GM18498 (cell line): ENCODE measurements around the gene PPP2R2C.

ENCODE experiments used
- ATAC-seq: cut with Tn5 transposase; IDR thresholded peaks from one replicate; pipeline ENCODE4 v1.9.1; 2021; ENCODE audit warnings: mild to moderate bottlenecking, moderate library complexity; ENCODE audit not compliant: unreplicated experiment

PPP2R2C gene

GRCh38 chr4:6472387-6473263 lies at the start of gene PPP2R2C:
PPP2R2C (minus strand) TSS chr4:6472614; CDS start chr4:6472229, 385 bp downstream.
- ATAC-seq: no peak

- ATAC-seq: no peak
Observed at GRCh38 chr4:6520978-6521377, 48.6 kb upstream of the PPP2R2C start.

DNA sequence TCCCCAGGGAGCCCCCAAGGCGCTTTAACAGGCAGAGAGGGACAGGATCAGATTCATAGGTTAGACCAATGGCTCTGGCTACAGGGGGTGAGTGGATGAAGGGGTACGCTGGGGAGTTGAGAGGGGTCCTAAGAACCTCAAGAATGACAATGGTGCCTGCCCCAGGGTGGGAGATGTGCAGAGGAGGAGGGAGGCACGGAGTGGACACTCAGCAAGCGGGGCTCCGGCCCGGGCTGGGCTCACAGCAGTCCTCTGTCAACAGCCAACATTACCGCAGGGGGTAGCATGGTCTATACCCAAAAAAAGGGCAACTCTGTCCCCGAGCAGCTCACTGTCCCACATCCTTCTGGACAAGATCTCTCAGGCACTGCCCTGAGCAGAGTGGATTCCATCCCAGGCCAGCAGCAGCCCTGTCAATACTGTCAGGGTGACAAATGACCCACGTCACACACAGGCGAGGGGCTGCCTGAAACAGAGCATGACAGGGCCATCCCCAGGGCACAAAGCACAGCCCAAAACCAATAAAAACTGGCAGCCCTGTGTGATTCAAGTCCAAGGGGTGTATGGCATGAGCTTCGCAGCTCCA lies 47.7 kb upstream of the PPP2R2C start:
- ATAC-seq: no peak

DNA sequence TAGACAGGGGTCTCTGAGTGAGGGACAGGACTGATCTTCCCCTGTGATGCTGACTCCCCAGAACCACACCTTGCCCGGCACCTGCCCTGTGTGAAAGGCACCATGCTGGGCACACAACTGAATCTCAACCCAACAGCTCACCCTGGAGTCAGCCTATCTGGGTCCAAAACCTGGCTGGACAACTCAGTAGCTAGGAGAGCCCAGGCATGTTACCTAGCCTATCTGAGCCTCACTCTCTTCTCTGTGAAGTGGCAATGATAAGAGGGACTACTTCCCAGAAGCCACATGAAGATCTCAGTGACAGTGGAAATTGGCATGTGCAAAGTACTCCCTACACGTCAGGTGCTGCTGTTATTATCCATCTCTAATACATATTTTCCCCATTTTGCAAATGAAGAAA lies 44.8 kb upstream of the PPP2R2C start:
- ATAC-seq: no peak

DNA sequence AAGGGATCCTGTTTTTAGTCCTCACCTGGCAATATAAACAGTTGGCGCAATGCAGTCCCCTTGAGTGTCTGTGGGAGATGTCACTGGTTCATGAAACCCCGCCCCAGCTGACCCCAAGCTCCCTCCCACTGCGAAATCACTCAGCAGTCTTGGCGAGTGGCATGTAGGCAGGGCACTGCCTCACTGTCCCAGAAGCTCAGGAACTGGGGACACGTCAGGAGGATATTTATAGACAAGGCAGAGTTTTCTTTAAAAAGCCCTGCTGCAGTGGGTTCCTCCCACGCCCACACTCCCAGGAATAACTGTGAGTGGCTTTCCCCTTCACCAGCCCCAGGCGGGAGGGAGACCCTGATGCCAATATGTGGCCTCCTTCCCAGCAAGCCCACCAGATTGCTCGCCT lies 44.3 kb upstream of the PPP2R2C start:
- ATAC-seq: no peak

- no peak for ATAC-seq
Observed at GRCh38 chr4:6516281-6516680, 43.9 kb upstream of the PPP2R2C start.

- ATAC-seq: no peak
Observed at GRCh38 chr4:6513678-6514077, 41.3 kb upstream of the PPP2R2C start.

DNA sequence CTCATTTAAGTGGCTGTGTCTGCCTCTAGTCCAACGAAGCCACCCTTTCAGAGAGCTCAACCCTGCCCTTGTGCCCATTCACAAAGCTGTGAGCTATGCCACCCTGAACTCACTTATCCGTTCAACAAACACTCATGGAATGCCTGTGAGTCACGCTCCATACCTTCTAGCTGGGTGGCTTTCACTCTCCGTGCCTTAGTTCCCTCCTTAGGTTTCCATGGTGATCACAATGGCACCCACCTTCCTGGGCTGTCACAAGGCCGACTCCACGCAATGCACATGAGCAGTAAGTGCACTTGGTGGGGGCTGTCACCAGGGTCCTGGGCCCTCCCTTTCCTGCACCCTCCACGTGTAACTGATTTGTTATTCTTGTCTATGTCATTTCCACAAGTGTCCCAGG lies 37.2 kb upstream of the PPP2R2C start:
- no peak for ATAC-seq

DNA sequence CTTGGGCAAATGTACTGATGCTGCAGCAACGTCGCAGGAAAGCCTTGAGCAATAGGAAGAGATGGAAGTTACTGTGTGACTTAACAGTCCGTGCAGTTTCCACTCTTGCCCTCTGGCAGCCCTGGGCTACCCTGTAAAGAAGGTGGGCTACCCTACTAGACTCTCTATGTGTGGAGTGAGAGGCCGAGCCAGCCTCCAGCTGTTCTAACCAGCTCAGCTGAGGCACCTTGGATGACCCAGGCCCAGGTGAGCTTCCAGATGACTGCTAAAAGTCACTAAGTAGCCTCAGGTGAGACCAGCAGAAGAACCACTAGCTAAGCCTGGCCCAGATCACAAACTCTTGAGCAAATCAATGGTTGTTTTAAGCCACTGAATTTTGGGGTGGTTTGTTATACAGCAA lies 34.9 kb upstream of the PPP2R2C start:
- ATAC-seq: no peak

DNA sequence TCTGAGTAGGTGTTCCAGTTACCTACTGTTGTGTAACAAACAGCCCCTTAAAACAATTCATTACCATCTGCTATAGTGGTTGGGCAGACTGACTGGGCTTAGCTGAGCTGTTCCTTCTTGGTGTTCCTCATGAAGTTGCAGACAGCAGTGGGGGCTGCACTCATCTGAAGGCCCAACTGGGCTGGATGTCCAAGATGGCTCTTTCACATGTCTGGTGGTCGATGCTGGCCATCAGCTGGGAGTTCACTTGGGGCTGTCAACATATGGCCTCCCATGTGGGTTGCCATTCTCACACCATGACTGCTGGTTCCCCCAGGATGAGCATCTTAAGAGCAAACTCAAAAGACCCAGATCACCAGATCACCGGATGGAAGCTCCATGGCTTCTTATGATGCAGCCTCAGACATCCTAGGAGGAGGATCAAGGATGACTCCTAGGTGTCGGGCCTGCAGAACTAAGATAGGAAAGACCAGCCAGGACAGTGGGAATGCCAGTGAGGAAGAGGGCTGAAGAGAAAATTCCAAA lies 34.3 kb upstream of the PPP2R2C start:
- no peak for ATAC-seq

DNA sequence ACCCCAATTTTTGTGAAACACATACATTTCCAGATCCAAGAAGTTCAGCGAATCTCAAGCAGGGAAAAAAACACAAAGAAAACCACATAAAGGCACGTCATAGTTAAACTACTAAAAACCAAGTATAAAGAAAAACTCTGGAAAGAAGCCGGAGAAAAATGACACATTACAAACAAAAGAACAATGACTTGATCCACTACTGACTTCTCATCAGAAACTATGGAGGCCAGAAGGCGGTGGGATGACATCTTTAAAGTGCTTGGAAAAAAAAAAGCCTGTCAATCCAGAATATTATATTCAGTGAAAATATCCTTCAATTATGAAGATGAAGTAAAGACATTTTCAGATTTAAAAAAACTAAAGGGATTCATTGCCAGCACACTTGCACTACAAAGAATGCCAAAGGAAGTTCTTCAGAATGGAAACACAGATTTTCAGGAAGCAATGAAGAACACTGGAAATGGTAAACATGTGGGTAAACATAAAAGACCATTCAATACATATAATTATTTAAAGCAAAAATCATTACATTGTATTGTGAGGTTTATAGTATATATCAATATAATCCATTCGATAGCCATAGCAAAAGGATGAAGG lies 32.6 kb upstream of the PPP2R2C start:
- ATAC-seq: no peak

DNA sequence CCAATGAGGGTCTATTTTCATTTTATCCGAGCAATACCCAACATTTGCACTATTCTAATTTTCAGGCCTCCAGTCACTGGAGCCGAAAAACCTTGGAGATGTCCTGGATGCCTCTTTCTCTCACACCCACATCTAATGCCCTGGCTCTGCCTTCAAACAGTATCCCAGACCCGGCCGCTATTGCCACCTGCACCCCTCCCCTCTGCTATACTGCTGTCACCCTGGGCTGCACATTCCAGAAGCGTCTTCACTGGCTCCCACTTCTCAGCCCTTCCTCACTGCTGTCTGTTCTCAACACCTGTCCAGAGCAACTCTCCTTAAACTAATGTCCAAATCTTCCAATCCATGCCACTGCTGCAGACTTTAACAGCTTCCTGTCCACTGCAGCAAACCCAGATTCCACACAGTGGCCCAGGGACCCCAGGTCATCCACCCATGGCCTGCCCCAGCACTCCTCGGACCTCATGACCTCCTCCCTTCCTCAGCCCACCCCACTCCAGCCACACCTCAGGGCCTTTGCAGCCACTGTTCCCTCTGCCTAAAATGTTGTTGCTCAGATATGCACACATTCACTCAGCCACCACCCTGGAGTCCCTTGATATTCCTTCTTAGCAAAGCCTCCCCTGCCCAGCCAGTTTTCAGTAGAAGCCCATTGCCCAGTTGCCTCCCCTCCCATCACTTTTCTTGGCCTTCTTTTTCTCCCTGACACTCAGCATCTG lies 30.5 kb upstream of the PPP2R2C start:
- ATAC-seq: no peak

DNA sequence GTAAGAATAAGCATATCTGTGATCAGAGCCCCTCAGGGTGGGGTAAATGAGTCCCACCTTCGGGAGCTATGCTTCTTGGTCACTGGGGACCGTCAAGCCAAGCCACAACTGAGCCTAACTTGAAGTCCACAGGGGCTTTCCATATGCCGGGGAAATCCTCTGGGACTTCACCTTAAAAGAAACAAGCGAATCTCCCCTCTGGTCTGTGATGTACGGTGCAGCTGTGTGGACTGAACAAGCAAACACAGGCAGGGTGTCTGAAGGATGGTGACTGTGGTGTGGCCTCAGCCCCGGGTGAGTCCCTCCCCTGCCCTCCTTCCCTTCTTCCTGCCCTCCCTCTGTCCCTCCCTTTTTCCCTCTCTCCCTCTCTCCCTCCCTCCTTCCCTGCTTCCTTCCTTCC lies 29.7 kb upstream of the PPP2R2C start:
- no peak for ATAC-seq

- ATAC-seq: no peak
Observed at GRCh38 chr4:6501171-6501570, 28.8 kb upstream of the PPP2R2C start.

DNA sequence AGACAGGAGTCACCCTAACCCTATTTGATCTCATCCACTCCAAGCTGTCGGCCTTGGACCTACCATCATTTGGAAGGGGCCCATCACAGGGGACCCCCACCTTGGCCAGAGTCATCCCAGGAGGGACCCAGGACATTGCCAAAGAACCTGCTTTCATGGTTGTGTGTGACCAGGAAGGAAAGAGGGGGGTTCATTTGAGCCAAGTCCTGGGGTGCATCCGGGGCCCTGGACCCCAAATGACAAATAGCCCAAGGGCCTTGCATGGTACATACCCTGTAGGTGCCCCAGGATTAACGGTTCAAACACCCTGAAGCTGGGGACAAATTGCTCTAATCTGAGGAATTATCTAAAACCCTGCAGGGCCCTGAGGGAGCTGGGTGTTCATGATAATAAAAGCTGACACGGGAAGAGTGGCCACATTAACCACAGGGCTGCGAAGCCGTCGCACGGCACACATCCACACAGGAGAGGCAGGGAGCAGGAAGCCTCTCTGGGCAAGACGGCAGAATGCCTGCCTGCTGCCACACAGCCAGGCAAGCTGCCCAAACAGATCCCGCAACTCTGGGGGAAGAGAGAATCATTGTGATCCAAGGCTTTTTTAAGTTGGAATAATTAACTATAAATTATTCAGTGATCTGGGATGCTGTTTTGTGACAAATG lies 28.2 kb upstream of the PPP2R2C start:
- no peak for ATAC-seq

DNA sequence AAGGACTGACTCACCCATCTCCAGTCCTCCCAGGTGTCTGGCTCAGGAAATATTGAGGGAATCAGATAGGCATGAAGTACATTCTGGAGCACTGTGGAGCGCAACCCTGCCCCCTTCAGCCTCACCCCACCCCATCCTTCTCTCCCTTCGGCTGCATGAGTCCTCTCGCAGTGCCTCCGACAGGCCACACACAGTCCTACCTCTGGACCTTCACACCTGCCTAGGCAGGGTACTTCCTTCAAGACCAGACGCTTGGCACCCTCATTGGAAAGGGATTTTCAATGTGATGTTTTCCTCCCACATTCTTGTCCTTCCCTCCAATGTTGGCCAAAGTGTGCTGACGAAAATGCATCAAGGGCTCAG lies 26.8 kb upstream of the PPP2R2C start:
- no peak for ATAC-seq

DNA sequence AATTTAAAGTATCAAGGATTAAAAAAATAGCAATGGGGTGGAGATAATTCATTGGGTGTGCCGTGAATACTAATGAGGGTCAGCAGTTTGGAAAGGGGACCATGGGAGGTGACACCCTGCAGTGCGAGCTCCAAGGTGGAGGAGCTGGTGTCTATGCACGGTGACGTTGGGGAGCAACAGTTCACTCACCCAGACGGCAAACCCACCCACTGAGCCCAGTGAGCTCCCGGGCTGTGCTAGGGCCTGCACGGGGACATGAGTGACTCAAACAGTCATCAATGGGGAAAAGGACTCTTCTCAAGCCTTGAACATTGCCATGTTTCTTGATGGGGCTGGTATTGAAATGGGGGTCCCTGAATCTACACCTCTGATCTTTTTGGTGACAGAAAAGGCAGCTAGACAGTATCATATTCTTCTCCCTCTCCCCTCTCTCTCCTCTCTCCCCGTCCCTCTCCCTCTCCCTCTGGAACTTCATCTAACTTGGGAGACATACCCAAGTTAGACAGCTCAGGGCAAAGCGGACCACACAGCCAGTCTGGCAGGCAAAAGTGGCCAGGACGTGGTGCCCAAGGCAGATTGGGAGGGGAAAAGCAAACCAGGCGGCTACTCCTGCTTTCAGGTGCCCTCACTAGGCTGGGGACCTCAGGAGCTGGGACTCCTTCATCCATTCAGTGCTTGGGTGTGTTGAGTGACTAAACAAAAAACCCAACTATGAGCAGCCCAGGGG lies 26.3 kb upstream of the PPP2R2C start:
- no peak for ATAC-seq

GRCh38 chr4:6497796-6498195 lies 25.4 kb upstream of the PPP2R2C start:
- no peak for ATAC-seq

GRCh38 chr4:6495736-6496135 lies 23.3 kb upstream of the PPP2R2C start:
- no peak for ATAC-seq

GRCh38 chr4:6495296-6495590 lies 22.8 kb upstream of the PPP2R2C start:
- ATAC-seq: no peak
